AG10803 (cell line): ENCODE results near the gene NANOGP8.

Experiments used
- DNase-seq: peaks from one replicate; pipeline ENCODE4 v3.0.0; 2010; ENCODE audit warnings: low read depth
- H3K4me3 ChIP-seq: 2 replicates; pipeline ENCODE4 v1.5.1; 2011; ENCODE audit warnings: mild to moderate bottlenecking, low read length, control low read depth
- CTCF ChIP-seq: conservative IDR thresholded peaks from 2 replicates; pipeline ENCODE4 v1.5.1; 2011; ENCODE audit warnings: mild to moderate bottlenecking, low read length, control low read depth, inconsistent platforms

The NANOGP8 gene

DNA sequence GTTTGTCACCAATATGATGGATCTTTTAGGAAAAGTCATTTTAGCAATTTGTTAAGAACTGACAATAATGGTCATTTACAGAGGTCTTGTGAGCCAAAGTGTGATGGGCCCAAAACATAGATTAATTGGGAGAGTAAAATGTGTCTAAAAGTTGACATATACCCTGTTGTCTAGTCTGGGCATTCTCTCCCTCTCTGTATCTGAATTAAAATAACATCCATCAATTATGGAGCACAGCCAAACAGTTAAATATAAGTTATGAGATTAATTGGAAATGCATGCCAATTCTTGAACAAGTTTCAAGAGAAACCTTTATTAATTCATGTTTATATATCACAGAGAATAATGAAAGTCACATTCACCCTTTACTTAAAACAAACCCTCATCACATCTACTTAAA is 13.6 kb upstream of the NANOGP8 start:
- no peak overlapping the region for H3K4me3 ChIP-seq
- DNase-seq, result no peak
- no peak for TF ChIP-seq CTCF

- DNase-seq, result no peak
- no peak overlapping the region for H3K4me3 ChIP-seq
- TF ChIP-seq CTCF, result no peak
Measured at GRCh38 chr15:35095941-35096340, 10.8 kb upstream of the NANOGP8 start.

- no peak for TF ChIP-seq CTCF
- DNase-seq, result no peak
- H3K4me3 ChIP-seq, result no peak overlapping the region
Measured at GRCh38 chr15:35092846-35093245, 7.8 kb upstream of the NANOGP8 start.

- TF ChIP-seq CTCF, result no peak
- H3K4me3 ChIP-seq, result no peak overlapping the region
Measured at GRCh38 chr15:35092311-35092710, 7.2 kb upstream of the NANOGP8 start.

DNA sequence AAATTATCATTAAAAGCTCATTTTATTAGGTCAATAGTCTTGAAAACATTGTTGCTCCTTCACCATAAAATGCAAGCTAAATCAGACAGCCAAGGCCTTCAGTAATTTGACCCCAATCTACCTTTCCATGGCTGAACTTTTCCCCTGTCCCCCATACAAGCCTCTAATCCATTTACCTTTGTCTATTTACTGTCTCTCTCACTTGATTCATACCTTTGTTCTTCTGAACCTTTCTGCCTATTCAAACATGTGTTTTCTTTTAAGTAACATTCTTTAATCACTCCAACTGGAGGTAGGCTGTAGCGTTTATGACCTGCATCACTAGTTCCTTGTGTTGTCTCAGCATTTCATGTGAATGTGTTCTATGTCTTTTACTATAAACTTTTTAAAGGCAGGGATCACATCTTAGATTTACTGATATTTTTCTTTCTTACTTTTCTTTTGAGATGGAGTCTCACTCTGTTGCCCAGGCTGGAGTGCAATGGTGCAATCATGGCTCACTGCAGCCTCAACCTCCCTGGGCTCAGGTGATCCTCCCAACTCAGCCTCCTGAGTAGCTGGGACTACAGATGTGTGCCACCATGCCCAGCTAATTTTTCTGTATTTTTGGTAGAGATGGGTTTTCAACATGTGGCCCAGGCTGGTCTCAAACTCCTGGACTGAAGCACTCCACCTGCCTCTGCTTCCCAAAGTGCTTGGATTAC is 5.2 kb upstream of the NANOGP8 start:
- no peak for DNase-seq
- H3K4me3 ChIP-seq, result no peak overlapping the region
- TF ChIP-seq CTCF, result no peak

More at GRCh38 chr15:35092311-35092710, 7.2 kb upstream of the NANOGP8 start:
- DNase-seq, result no peak

DNA sequence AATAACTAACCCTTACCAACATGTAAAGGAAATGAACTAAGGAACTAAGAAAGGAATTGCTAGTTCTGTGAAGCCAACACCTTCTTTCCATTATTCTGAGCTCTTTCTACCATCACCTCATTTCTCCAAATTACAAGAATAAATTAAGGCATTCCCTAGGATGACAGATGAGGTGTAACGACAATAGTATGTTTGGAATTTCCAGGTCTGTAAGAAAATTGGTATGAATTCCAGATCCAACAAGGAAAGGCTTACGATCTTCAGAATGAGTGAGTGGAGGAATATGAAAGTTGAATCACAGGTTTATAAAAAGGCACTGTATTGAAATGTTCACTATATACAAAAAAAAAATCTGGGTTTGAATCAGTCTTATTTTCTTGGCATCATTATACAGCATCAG is 4.5 kb upstream of the NANOGP8 start:
- DNase-seq, result no peak
- H3K4me3 ChIP-seq, result no peak overlapping the region
- no peak for TF ChIP-seq CTCF

- no peak overlapping the region for H3K4me3 ChIP-seq
- TF ChIP-seq CTCF, result no peak
- no peak for DNase-seq
Measured at GRCh38 chr15:35088329-35088728, 3.2 kb upstream of the NANOGP8 start.
